HEK293T (cell line): Measurements from ENCODE around the gene DUSP10.

ENCODE experiments used
- CTCF ChIA-PET: fragments of 350-600 bp; formaldehyde crosslinking; extraction: SDS; loops from one replicate; lab custom pipeline; 2021; ENCODE audit warnings: antibody characterized with exemption, inconsistent platforms; lab: Yijun Ruan, JAX
- POLR2A ChIA-PET: fragments of 350-600 bp; formaldehyde crosslinking; extraction: SDS; loops from one replicate; lab custom pipeline; 2020; ENCODE audit warnings: antibody characterized with exemption, inconsistent platforms; lab: Yijun Ruan, JAX
- DNase-seq: peaks from one replicate; pipeline ENCODE4 v3.0.0; 2012; ENCODE audit warnings: mixed read lengths; ENCODE audit errors: extremely low spot score
- ARNT ChIP-seq: fragments of 450-650 bp; IDR thresholded peaks from 2 replicates; pipeline ENCODE4 v1.6.1; 2017; ENCODE audit warnings: mild to moderate bottlenecking
- BHLHE40 ChIP-seq: fragments of 450-650 bp; IDR thresholded peaks from 2 replicates; pipeline ENCODE4 v1.6.1; 2016; ENCODE audit warnings: mild to moderate bottlenecking, moderate library complexity, borderline replicate concordance
- CTBP1 ChIP-seq: fragments of 450-650 bp; IDR thresholded peaks from 2 replicates; pipeline ENCODE4 v1.6.1; 2016; ENCODE audit warnings: borderline replicate concordance
- ELF4 ChIP-seq: fragments of 450-650 bp; IDR thresholded peaks from 2 replicates; pipeline ENCODE4 v1.6.1; 2017; ENCODE audit warnings: antibody characterized with exemption
- FOXA1 ChIP-seq: fragments of 450-650 bp; IDR thresholded peaks from 2 replicates; pipeline ENCODE4 v1.6.1; 2016; ENCODE audit warnings: mild to moderate bottlenecking
- FOXK2 ChIP-seq: fragments of 450-650 bp; IDR thresholded peaks from 2 replicates; pipeline ENCODE4 v1.6.1; 2016; ENCODE audit warnings: mild to moderate bottlenecking
- FOXM1 ChIP-seq: fragments of 450-650 bp; IDR thresholded peaks from 2 replicates; pipeline ENCODE4 v1.6.1; 2017; ENCODE audit warnings: mild to moderate bottlenecking, borderline replicate concordance
- HDGF ChIP-seq: fragments of 450-650 bp; IDR thresholded peaks from 2 replicates; pipeline ENCODE4 v1.6.1; 2017; ENCODE audit warnings: antibody characterized with exemption, borderline replicate concordance
- L3MBTL2 ChIP-seq: fragments of 450-650 bp; conservative IDR thresholded peaks from 2 replicates; pipeline ENCODE4 v1.6.1; 2016; ENCODE audit warnings: mild to moderate bottlenecking
- LEF1 ChIP-seq: fragments of 450-650 bp; IDR thresholded peaks from 2 replicates; pipeline ENCODE4 v1.6.1; 2017; ENCODE audit warnings: mild to moderate bottlenecking, borderline replicate concordance
- NFRKB ChIP-seq: fragments of 450-650 bp; IDR thresholded peaks from 2 replicates; pipeline ENCODE4 v1.6.1; 2016; ENCODE audit warnings: mild to moderate bottlenecking, moderate library complexity
- SP1 ChIP-seq: fragments of 450-650 bp; IDR thresholded peaks from 2 replicates; pipeline ENCODE4 v1.6.1; 2017
- SUZ12 ChIP-seq: fragments of 450-650 bp; IDR thresholded peaks from 2 replicates; pipeline ENCODE4 v1.6.1; 2016; ENCODE audit warnings: mild to moderate bottlenecking
- TARDBP ChIP-seq: fragments of 450-650 bp; IDR thresholded peaks from 2 replicates; pipeline ENCODE4 v1.6.1; 2016
- ZNF384 ChIP-seq: fragments of 450-650 bp; IDR thresholded peaks from 2 replicates; pipeline ENCODE4 v1.6.1; 2016
- TF ChIP-seq, protein P1 (sequence below): fragments of 450-650 bp; IDR thresholded peaks from 2 replicates; pipeline ENCODE4 v1.6.1; 2016

Gene DUSP10

DNA sequence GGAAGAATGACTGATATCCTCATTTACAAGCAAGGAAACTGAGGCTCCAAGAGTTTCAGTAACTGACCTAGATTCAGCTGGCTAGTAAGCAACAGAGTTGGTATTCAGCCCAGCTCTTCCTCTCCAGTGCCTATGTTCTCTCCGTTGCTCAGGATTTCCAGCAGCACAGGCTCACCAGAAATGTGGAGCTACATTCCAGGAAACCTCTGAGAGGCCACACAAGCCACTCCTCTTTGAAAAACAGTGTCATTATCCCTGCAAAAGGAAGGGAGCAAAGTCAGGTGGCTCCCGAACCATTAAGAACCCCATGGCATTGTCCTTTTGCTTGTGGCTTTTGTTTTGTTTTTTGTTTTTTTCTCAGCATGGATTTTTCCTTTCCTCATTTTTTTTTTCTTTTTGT lies 40.6 kb upstream of the DUSP10 start:
- TF ChIP-seq FOXK2 (no peak), ELF4 (no peak), CTBP1 (no peak), SUZ12 (no peak), LEF1 (no peak), ARNT (no peak), SP1 (no peak), NFRKB (no peak)
- TF ChIP-seq, protein P1, sequence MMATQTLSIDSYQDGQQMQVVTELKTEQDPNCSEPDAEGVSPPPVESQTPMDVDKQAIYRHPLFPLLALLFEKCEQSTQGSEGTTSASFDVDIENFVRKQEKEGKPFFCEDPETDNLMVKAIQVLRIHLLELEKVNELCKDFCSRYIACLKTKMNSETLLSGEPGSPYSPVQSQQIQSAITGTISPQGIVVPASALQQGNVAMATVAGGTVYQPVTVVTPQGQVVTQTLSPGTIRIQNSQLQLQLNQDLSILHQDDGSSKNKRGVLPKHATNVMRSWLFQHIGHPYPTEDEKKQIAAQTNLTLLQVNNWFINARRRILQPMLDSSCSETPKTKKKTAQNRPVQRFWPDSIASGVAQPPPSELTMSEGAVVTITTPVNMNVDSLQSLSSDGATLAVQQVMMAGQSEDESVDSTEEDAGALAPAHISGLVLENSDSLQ: no peak
- no peak for DNase-seq
- CTCF ChIA-PET: interaction anchor here (0.6 kb wide), 1 partner anchor 182 kb away, joined by 4 read pairs; no protein-coding TSS in a partner anchor
- POLR2A ChIA-PET: no interaction called here

- TF ChIP-seq ELF4 (no peak), LEF1 (no peak), FOXK2 (no peak), FOXM1 (no peak), NFRKB (no peak), HDGF (no peak), ARNT (no peak), L3MBTL2 (no peak), FOXA1 (no peak)
- ChIA-PET CTCF (interaction anchor here (0.7 kb wide), 1 partner anchor 680 kb away, joined by 3 read pairs; no protein-coding TSS in a partner anchor), POLR2A (no interaction called here)
- no peak for DNase-seq
These were observed 39.3 kb upstream of the DUSP10 start for GRCh38 chr1:221781102-221781755.

GRCh38 chr1:221780175-221780574 lies 38.3 kb upstream of the DUSP10 start:
- TF ChIP-seq CTBP1 (no peak), FOXM1 (no peak), HDGF (no peak), NFRKB (no peak), LEF1 (no peak), FOXK2 (no peak), ARNT (no peak), SP1 (no peak)
- DNase-seq: no peak
- ChIA-PET POLR2A (no interaction called here), CTCF (no interaction called here)

DNA sequence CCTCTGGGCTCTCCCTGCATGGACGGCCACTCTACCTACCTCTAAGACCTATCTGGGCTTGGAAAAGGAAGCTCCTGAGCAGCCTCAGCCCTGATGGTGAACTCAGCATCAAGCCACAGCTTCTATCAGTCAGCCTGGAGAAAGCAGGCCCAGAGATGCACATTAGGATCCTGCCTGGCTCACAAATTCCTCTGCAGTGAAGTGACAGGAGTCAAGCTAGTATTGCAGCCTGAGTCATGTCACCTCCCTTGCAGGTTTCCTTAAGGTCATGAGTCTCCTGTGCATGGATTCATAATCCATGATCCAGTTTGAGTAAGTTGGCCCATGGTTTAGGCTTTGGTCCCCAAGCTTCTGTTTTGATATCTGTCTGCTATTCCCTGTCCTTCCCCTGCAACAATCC lies 37.9 kb upstream of the DUSP10 start:
- TF ChIP-seq L3MBTL2 (no peak), HDGF (no peak), SP1 (no peak), FOXM1 (no peak), FOXA1 (no peak)
- TF ChIP-seq, protein P1: no peak
- no peak for DNase-seq
- ChIA-PET CTCF (no interaction called here), POLR2A (no interaction called here)

GRCh38 chr1:221778535-221779142 lies 36.8 kb upstream of the DUSP10 start:
- CTCF ChIA-PET: no interaction called here
- no peak for DNase-seq
- POLR2A ChIA-PET: no interaction called here
- TF ChIP-seq ELF4: no peak
- no peak for TF ChIP-seq CTBP1
- TF ChIP-seq BHLHE40: no peak
- TF ChIP-seq SP1: no peak

GRCh38 chr1:221778125-221778524 lies 36.2 kb upstream of the DUSP10 start:
- no peak for TF ChIP-seq HDGF
- TF ChIP-seq, protein P1: no peak
- no peak for TF ChIP-seq ARNT
- no peak for TF ChIP-seq L3MBTL2
- TF ChIP-seq SP1: no peak
- TF ChIP-seq CTBP1: no peak
- no peak for TF ChIP-seq NFRKB
- TF ChIP-seq SUZ12: no peak
- TF ChIP-seq FOXA1: no peak
- no peak for TF ChIP-seq FOXM1
- no peak for TF ChIP-seq ELF4
- TF ChIP-seq TARDBP: no peak
- TF ChIP-seq ZNF384: no peak
- POLR2A ChIA-PET: no interaction called here
- DNase-seq: no peak
- CTCF ChIA-PET: no interaction called here
